Measurements from ENCODE around the gene HSPB1.
A peak's percentile ranks its signal among the peaks of the same experiment; 100 is the strongest.

HSPB1 gene

GRCh38 chr7:76273503-76273902, 29.0 kb upstream of the HSPB1 start:
- Histone ChIP-seq H3K4me2 (ENCODE audit: low read depth, low read length, poor library complexity, severe bottlenecking) (peak overlapping the region; percentile 25), H3K36me3 (ENCODE audit: insufficient read depth, low read length) (no peaks in the 10 kb centered on the region), H3K4me1 (ENCODE audit: insufficient read depth, low read length, poor library complexity, severe bottlenecking) (peaks cover 4% of the 10 kb centered on the region), H4K20me1 (ENCODE audit: insufficient read depth, low read length, poor library complexity, severe bottlenecking) (no peaks in the 10 kb centered on the region), H3F3A (ENCODE audit: low read depth) (no peaks in the 10 kb centered on the region), H3K79me2 (ENCODE audit: insufficient read depth, low read length) (no peaks in the 10 kb centered on the region), H3K4me3 (ENCODE audit: low read length, poor library complexity, severe bottlenecking) (no peak overlapping the region), H3K27me3 (ENCODE audit: insufficient read depth, low read length, poor library complexity, severe bottlenecking) (no peaks in the 10 kb centered on the region), H3K9me2 (replicated peaks; ENCODE audit: low read depth, low read length) (no peaks in the 10 kb centered on the region), H2AFZ (ENCODE audit: low read length) (peak overlapping the region; percentile 84), H3K9me3 (ENCODE audit: insufficient read depth, low read depth, low read length) (no peaks in the 10 kb centered on the region), H3K9ac (ENCODE audit: low read depth, low read length, poor library complexity, severe bottlenecking) (no peak overlapping the region)
- TF ChIP-seq EZH2phosphoT487 (IDR thresholded peaks at IDR 0.05; ENCODE audit: borderline replicate concordance) (no peak), CTCF (conservative IDR thresholded peaks at IDR 0.05; ENCODE audit: low read length) (no peak)

GRCh38 chr7:76278540-76278939, 23.9 kb upstream of the HSPB1 start:
- Histone ChIP-seq H3K4me3 (ENCODE audit: low read length, poor library complexity, severe bottlenecking) (no peak overlapping the region), H3K4me1 (ENCODE audit: insufficient read depth, low read length, poor library complexity, severe bottlenecking) (no peaks in the 10 kb centered on the region), H3K36me3 (ENCODE audit: insufficient read depth, low read length) (no peaks in the 10 kb centered on the region), H3F3A (ENCODE audit: low read depth) (no peaks in the 10 kb centered on the region), H3K9ac (ENCODE audit: low read depth, low read length, poor library complexity, severe bottlenecking) (no peak overlapping the region), H3K9me3 (ENCODE audit: insufficient read depth, low read depth, low read length) (no peaks in the 10 kb centered on the region), H3K9me2 (replicated peaks; ENCODE audit: low read depth, low read length) (no peaks in the 10 kb centered on the region), H2AFZ (ENCODE audit: low read length) (peak overlapping the region; percentile 49; the same call in 1 of the 2 replicates), H3K4me2 (ENCODE audit: low read depth, low read length, poor library complexity, severe bottlenecking) (no peak overlapping the region), H3K27me3 (ENCODE audit: insufficient read depth, low read length, poor library complexity, severe bottlenecking) (no peaks in the 10 kb centered on the region), H4K20me1 (ENCODE audit: insufficient read depth, low read length, poor library complexity, severe bottlenecking) (no peaks in the 10 kb centered on the region), H3K79me2 (ENCODE audit: insufficient read depth, low read length) (no peaks in the 10 kb centered on the region)
- no peak for TF ChIP-seq EZH2phosphoT487 (IDR thresholded peaks at IDR 0.05; ENCODE audit: borderline replicate concordance)

- Histone ChIP-seq H3F3A (ENCODE audit: low read depth) (no peaks in the 10 kb centered on the region), H4K20me1 (ENCODE audit: insufficient read depth, low read length, poor library complexity, severe bottlenecking) (no peaks in the 10 kb centered on the region), H3K79me2 (ENCODE audit: insufficient read depth, low read length) (no peaks in the 10 kb centered on the region), H3K4me3 (ENCODE audit: low read length, poor library complexity, severe bottlenecking) (no peak overlapping the region), H3K4me1 (ENCODE audit: insufficient read depth, low read length, poor library complexity, severe bottlenecking) (no peaks in the 10 kb centered on the region), H3K9me2 (replicated peaks; ENCODE audit: low read depth, low read length) (no peaks in the 10 kb centered on the region), H3K36me3 (ENCODE audit: insufficient read depth, low read length) (no peaks in the 10 kb centered on the region), H3K9ac (ENCODE audit: low read depth, low read length, poor library complexity, severe bottlenecking) (no peak overlapping the region), H3K4me2 (ENCODE audit: low read depth, low read length, poor library complexity, severe bottlenecking) (no peak overlapping the region), H3K27me3 (ENCODE audit: insufficient read depth, low read length, poor library complexity, severe bottlenecking) (no peaks in the 10 kb centered on the region), H2AFZ (ENCODE audit: low read length) (no peak overlapping the region), H3K9me3 (ENCODE audit: insufficient read depth, low read depth, low read length) (no peaks in the 10 kb centered on the region)
- TF ChIP-seq CTCF (conservative IDR thresholded peaks at IDR 0.05; ENCODE audit: low read length) (no peak), EZH2phosphoT487 (IDR thresholded peaks at IDR 0.05; ENCODE audit: borderline replicate concordance) (no peak)
Observed at GRCh38 chr7:76280408-76280807, 22.1 kb upstream of the HSPB1 start.

- TF ChIP-seq EZH2phosphoT487 (IDR thresholded peaks at IDR 0.05; ENCODE audit: borderline replicate concordance) (no peak), CTCF (conservative IDR thresholded peaks at IDR 0.05; ENCODE audit: low read length) (no peak)
- no peaks in the 10 kb centered on the region for H3K36me3 ChIP-seq (ENCODE audit: insufficient read depth, low read length)
- H3K4me1 ChIP-seq (ENCODE audit: insufficient read depth, low read length, poor library complexity, severe bottlenecking) = no peaks in the 10 kb centered on the region
- no peaks in the 10 kb centered on the region for H3K79me2 ChIP-seq (ENCODE audit: insufficient read depth, low read length)
- H3K9me2 ChIP-seq (replicated peaks; ENCODE audit: low read depth, low read length) = no peaks in the 10 kb centered on the region
- no peak overlapping the region for H3K4me2 ChIP-seq (ENCODE audit: low read depth, low read length, poor library complexity, severe bottlenecking)
- H3K9ac ChIP-seq (ENCODE audit: low read depth, low read length, poor library complexity, severe bottlenecking) = no peak overlapping the region
- H3K4me3 ChIP-seq (ENCODE audit: low read length, poor library complexity, severe bottlenecking) = no peak overlapping the region
- no peaks in the 10 kb centered on the region for H3K27me3 ChIP-seq (ENCODE audit: insufficient read depth, low read length, poor library complexity, severe bottlenecking)
- no peaks in the 10 kb centered on the region for H3K9me3 ChIP-seq (ENCODE audit: insufficient read depth, low read depth, low read length)
- no peak overlapping the region for H2AFZ ChIP-seq (ENCODE audit: low read length)
- H4K20me1 ChIP-seq (ENCODE audit: insufficient read depth, low read length, poor library complexity, severe bottlenecking) = no peaks in the 10 kb centered on the region
- no peaks in the 10 kb centered on the region for H3F3A ChIP-seq (ENCODE audit: low read depth)
Observed at GRCh38 chr7:76281006-76281705, 21.3 kb upstream of the HSPB1 start.

Measured in Loucy (cell line).